MG63 (cell line): ENCODE data around the gene DENND11. TPM values are rescaled to one million over a fixed set of nuclear protein-coding genes. Genes with fewer than 3 reads are reported as not detected.

ENCODE experiments used
- DNase-seq: peaks from one replicate; pipeline ENCODE4 v3.0.0-alpha.2; 2020
- H3K27me3 ChIP-seq: fragments of 250-450 bp; sonication (Bioruptor Pico); 2 replicates; pipeline ENCODE4 v1.5.1; 2020; ENCODE audit warnings: mild to moderate bottlenecking, moderate library complexity
- H3K36me3 ChIP-seq: fragments of 250-450 bp; sonication (Bioruptor Pico); 2 replicates; pipeline ENCODE4 v1.5.1; 2020; ENCODE audit warnings: mild to moderate bottlenecking, moderate library complexity
- H3K4me3 ChIP-seq: fragments of 250-450 bp; sonication (Bioruptor Pico); 2 replicates; pipeline ENCODE4 v1.5.1; 2020; ENCODE audit warnings: mild to moderate bottlenecking, moderate library complexity
- H3K9me3 ChIP-seq: fragments of 250-450 bp; sonication (Bioruptor Pico); 2 replicates; pipeline ENCODE4 v1.5.1; 2020; ENCODE audit warnings: mild to moderate bottlenecking, moderate library complexity
- total RNA-seq: library from RNA; depleted of rRNA; stranded (reverse); fragments of >200 nt; shearing (Covaris generic); gene quantifications from 2 replicates; pipeline ENCODE4 v1.2.3, GENCODE V29; 2014; ENCODE audit warnings: low replicate concordance; rRNA removed

DENND11 gene, protein sequence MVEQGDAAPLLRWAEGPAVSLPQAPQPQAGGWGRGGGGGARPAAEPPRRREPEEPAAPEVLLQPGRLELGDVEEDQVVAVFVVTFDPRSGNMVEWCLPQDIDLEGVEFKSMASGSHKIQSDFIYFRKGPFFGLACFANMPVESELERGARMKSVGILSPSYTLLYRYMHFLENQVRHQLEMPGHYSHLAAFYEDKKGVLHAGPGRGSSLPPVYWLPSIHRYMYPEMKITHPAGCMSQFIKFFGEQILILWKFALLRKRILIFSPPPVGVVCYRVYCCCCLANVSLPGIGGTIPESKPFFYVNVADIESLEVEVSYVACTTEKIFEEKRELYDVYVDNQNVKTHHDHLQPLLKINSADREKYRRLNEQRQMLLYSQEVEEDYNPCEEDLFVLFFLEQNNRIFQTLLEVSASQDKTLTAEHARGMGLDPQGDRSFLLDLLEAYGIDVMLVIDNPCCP
- 1.3 and 2.1 TPM in 2 replicates for total RNA-seq

DNA sequence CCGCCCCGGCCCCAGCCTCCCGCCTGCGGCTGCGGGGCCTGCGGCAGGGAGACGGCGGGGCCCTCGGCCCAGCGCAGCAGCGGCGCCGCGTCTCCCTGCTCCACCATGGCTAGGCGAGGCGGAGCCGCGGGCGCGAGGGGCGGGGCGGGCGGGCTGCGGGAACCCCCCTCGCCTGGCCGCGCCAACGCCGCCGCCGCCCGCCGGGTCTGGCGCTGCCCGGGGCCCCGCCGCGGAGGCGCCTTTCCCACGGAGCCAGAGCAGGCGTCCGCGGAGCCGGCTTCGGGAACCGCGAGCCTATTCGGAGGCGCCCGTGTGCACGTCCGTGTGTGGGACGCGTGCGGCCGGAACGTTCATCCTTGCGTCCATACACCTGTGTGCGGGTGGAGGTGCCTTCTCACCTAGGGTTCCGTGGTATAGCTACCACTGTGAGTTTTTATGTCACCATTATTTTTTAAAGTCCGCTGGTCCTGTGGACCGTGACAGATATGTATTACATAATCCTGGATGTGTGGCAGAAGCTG, at the start of gene DENND11:
Gene DENND11, minus strand, starts transcription at position 120 of the 521 bp plus-strand sequence. Its CDS starts 13 bp downstream, at position 107.
- Histone ChIP-seq H3K36me3 (no peaks in the 10 kb centered on the region), H3K27me3 (no peaks in the 10 kb centered on the region), H3K4me3 (peak within 1 kb of the TSS; percentile 51), H3K9me3 (no peaks in the 10 kb centered on the region)
- DNase-seq: peak; percentile 34

- DNase-seq: no peak
- peaks cover 3% of the 10 kb centered on the region; the same call in 1 of the 2 replicates for H3K9me3 ChIP-seq
- H3K36me3 ChIP-seq: peaks cover 85% of the 10 kb centered on the region
Measured at GRCh38 chr7:141748396-141748795, 46.4 kb upstream of the DENND11 start.

GRCh38 chr7:141744131-141744530, 42.2 kb upstream of the DENND11 start:
- Histone ChIP-seq H3K36me3 (peaks cover 79% of the 10 kb centered on the region), H3K4me3 (no peak overlapping the region), H3K9me3 (no peaks in the 10 kb centered on the region), H3K27me3 (no peaks in the 10 kb centered on the region)
- DNase-seq: no peak

More at GRCh38 chr7:141748396-141748795, 46.4 kb upstream of the DENND11 start:
- Histone ChIP-seq H3K27me3 (no peaks in the 10 kb centered on the region), H3K4me3 (no peak overlapping the region)

DNA sequence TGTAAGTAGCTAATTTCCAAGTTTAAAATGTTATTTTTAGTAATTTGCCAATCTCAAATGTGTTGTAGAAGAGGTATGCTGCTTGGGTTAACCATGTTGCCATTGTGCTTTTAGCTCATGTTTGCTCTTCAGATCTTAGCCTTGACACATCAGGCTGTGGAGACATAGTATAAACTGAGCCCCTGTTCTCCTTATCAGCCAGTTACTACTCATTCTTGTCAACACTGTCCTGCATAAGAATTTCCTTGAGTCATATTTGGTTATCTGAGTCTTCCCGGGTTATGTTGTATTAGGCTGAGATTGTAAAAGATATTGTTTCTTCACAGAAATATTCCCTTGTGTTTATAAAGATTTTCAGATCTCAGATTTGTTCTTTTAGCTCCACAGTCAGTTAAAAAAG, 40.3 kb upstream of the DENND11 start:
- no peak for DNase-seq
- H3K9me3 ChIP-seq: no peaks in the 10 kb centered on the region
- peaks cover 67% of the 10 kb centered on the region for H3K36me3 ChIP-seq
- no peaks in the 10 kb centered on the region for H3K27me3 ChIP-seq
- H3K4me3 ChIP-seq: no peak overlapping the region

DNA sequence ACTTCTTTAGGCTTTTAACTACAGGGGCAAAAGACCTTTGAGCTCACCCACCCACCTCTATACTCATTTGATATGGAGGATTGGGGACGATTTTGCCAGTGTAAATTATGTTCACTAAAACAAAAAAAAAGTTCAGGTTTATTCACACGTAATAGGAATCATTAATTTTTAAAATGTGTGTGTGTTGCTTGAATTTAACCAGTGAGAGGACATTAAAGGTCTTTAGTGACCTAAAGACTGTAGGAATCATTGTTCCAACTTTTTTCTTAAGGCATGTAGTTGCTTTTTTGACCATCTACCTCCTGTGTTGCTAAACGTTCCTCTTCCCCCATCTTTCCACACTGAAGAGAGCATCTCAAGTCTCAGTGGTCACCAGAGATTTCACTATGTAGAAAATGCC, 37.3 kb upstream of the DENND11 start:
- DNase-seq: no peak
- H3K9me3 ChIP-seq: no peaks in the 10 kb centered on the region
- H3K4me3 ChIP-seq: peak overlapping the region; percentile 93
- H3K27me3 ChIP-seq: no peaks in the 10 kb centered on the region
- H3K36me3 ChIP-seq: peaks cover 43% of the 10 kb centered on the region

DNA sequence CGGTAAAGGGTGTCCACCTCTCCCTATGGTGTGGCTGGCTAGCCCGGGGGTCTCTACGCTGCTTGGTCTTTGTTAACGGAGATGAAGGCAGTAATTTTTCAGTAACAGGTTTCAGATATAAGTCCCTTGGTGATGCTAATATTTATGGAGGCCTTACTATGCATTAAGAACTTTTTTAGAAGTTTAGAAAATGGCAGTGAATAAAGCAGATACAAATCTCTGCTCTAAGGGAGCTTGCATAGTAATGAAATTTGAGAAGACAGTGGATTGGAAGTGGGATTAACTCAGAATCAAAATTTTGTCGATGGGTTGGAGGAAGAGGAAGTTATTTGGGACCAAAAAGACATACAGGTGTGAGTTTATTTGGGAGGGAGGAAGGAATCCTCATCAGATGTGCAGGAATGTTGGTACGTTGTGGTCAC, 36.6 kb upstream of the DENND11 start:
- no peak for DNase-seq
- Histone ChIP-seq H3K9me3 (no peaks in the 10 kb centered on the region), H3K27me3 (no peaks in the 10 kb centered on the region), H3K4me3 (peak overlapping the region; percentile 93), H3K36me3 (peaks cover 36% of the 10 kb centered on the region)

- peak; percentile 84 for DNase-seq
- Histone ChIP-seq H3K36me3 (peaks cover 31% of the 10 kb centered on the region), H3K9me3 (no peaks in the 10 kb centered on the region), H3K4me3 (peak within 1 kb of the TSS; percentile 93), H3K27me3 (no peaks in the 10 kb centered on the region)
Measured at GRCh38 chr7:141737836-141738591, 36.0 kb upstream of the DENND11 start, which contains the start of gene SSBP1. TSS of gene SSBP1 (plus strand) at chr7:141738358. CDS start at chr7:141739167, 809 bp downstream.

DNA sequence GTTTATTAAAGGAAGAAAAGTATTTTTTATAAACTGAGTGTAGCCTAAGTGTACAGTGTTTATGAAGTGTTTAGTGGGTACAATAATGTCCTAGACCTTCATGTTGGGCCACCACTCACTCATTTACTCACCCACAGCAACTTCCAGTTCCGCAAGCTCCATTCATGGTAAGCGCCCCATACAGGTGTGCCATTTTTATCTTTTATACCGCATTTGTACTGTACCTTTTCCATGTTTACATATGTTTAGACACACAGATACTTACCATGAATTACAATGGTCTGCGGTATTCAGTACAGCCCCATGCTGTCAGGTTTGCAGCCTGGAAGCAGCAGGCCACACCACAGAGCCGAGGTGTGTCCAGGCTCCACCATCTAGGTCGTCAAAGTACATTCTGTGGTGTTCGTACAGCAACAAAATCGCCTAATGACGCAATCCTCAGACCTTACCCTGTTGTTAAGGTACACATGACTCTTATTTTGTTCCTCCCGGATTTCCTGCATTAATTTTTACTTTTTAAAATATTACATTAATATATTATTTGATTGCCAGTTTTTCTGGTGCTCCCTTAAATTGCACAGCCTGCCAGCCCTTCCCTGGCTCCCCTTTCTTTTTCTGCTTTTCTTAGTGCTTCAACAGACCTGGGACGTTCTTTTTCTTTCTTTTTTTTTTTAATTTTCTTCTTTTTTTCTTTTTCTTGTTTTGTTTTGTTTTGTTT, 35.3 kb upstream of the DENND11 start:
- Histone ChIP-seq H3K27me3 (no peaks in the 10 kb centered on the region), H3K36me3 (peaks cover 25% of the 10 kb centered on the region), H3K9me3 (no peaks in the 10 kb centered on the region), H3K4me3 (peak overlapping the region; percentile 93)
- peak; percentile 1 for DNase-seq

GRCh38 chr7:141731476-141732149, 29.6 kb upstream of the DENND11 start:
- Histone ChIP-seq H3K36me3 (no peaks in the 10 kb centered on the region), H3K9me3 (no peaks in the 10 kb centered on the region), H3K4me3 (no peak overlapping the region), H3K27me3 (no peaks in the 10 kb centered on the region)
- no peak for DNase-seq

DNA sequence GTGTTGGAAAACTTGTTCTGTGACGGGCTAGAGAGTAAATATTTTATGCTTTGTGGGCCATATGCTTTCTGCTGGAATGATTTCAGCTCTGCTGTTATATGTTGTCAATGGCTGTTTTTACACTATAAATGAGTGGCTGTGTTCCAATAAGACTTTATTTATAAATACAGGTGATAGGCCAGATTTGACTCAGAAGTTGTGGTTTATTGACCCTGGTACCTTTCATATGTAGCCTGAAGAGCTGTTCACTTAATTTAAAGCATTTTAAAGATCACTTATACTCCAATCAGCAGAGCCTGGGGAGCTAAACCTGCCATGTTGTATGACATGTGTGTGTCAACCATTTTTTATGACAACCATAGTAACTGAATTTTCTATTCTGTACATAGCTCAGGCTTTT, 27.1 kb upstream of the DENND11 start:
- no peaks in the 10 kb centered on the region for H3K27me3 ChIP-seq
- H3K9me3 ChIP-seq: no peaks in the 10 kb centered on the region
- no peak overlapping the region for H3K4me3 ChIP-seq
- no peaks in the 10 kb centered on the region for H3K36me3 ChIP-seq
- no peak for DNase-seq

DNA sequence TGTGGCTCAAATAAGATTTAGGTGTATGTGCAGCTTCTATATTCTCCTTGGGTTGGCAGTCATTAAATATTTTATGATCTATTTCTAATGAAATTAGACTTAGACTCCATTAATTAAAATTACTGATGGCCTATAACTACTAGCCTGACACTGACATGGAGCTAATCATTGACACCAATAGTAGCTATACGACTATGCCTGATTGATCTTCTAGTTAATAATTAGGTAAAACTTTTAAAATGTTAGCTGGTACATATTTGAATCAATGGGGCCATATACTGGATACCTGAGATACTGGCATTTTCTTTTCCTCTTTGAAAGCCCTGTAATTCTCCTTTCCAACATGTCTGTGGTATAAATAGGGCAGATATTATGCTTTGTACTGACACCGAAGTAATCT, 20.6 kb upstream of the DENND11 start:
- H3K36me3 ChIP-seq: no peaks in the 10 kb centered on the region
- H3K9me3 ChIP-seq: no peaks in the 10 kb centered on the region
- no peak for DNase-seq
- no peaks in the 10 kb centered on the region for H3K27me3 ChIP-seq
- no peak overlapping the region for H3K4me3 ChIP-seq

- no peaks in the 10 kb centered on the region; the same call in 1 of the 2 replicates for H3K27me3 ChIP-seq
- no peaks in the 10 kb centered on the region for H3K36me3 ChIP-seq
- no peak for DNase-seq
- H3K9me3 ChIP-seq: no peaks in the 10 kb centered on the region
- no peak overlapping the region for H3K4me3 ChIP-seq
Measured at GRCh38 chr7:141717450-141717849, 15.5 kb upstream of the DENND11 start.

DNA sequence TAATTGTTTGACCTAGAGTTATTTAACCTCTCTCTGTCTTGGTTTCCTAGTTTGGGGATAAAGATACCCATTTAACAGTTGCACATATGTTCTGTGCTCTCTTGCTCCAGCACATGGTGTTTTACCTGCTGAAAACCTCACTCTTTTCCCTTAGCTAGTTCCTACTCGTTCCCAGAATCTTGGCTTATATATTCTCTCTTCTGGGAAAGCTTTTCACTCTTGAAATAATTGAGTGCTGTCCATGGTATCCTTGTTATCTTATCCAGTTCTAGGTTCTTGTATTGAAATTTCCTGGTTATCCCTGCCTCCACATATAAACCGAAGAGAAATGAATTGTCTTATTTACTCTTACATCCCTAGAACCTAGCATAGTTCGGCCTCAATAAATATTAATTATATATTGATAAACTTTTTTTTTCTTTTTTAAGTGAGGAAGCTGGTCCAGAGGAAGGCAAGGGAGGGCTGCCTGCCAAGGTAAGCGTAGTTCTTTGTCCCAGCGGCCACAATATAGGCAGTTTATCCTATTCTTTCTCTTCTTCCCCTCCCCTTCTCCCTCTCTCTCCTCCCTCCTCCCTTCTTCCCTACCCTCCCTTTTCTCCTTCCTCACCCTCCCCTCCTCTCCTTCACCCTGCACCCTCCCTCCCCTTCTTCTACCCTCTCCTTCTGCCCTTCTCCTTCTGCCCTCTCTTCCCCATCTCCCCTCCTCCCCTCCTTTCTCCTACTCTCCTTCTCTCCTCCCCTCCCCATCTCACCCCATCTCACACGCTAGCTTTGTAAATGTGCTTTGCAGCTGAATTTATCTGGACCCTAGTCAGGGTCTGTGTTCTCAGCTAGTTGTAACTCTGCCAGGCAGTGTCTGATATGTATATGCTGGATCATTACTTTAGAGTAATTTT, 14.1 kb upstream of the DENND11 start:
- DNase-seq: no peak
- Histone ChIP-seq H3K27me3 (no peaks in the 10 kb centered on the region; the same call in 1 of the 2 replicates), H3K36me3 (no peaks in the 10 kb centered on the region), H3K9me3 (no peaks in the 10 kb centered on the region), H3K4me3 (no peak overlapping the region)

- H3K36me3 ChIP-seq: no peaks in the 10 kb centered on the region
- H3K27me3 ChIP-seq: no peaks in the 10 kb centered on the region; the same call in 1 of the 2 replicates
- H3K4me3 ChIP-seq: no peak overlapping the region
- H3K9me3 ChIP-seq: no peaks in the 10 kb centered on the region
- no peak for DNase-seq
Measured at GRCh38 chr7:141715018-141715417, 13.1 kb upstream of the DENND11 start.

DNA sequence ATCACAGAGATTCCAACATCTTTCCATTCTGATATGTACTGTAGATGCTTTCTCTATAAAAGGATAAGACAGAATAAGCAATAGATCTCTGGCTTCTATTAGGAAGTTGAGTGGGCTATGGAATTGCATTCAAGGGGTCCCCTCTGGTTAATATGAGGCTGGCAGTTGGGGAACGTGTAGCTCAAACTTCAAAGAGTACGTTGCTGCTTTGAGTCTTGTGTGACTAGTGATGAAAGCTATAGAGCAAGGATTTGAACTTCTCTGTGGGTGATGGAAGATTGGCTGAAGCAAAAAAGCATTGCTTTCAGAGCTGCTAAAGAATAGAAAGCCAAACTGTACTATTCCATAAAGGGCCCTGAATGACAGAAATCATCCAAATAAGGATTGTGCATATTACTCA, 12.6 kb upstream of the DENND11 start:
- DNase-seq: no peak
- Histone ChIP-seq H3K4me3 (no peak overlapping the region), H3K27me3 (no peaks in the 10 kb centered on the region; the same call in 1 of the 2 replicates), H3K9me3 (no peaks in the 10 kb centered on the region), H3K36me3 (no peaks in the 10 kb centered on the region)
